GM12801 (cell line): Measurements from ENCODE around the gene CS.

Experiments
- CTCF ChIP-seq: IDR thresholded peaks from one replicate; pipeline ENCODE4 v1.5.1; 2011; ENCODE audit warnings: control low read depth; ENCODE audit not compliant: insufficient read length; ENCODE audit errors: extremely low read depth

CS gene

GRCh38 chr12:56260380-56260779, 39.8 kb downstream of the CS start:
- no peak for TF ChIP-seq CTCF

GRCh38 chr12:56258820-56259183, 41.3 kb downstream of the CS start:
- TF ChIP-seq CTCF, result no peak

- TF ChIP-seq CTCF, result no peak
These were observed 41.9 kb downstream of the CS start, which contains the start of gene ANKRD52 for GRCh38 chr12:56258068-56258819. Gene ANKRD52, minus strand, starts transcription at chr12:56258384. Its CDS starts 115 bp downstream, at chr12:56258269.

GRCh38 chr12:56257491-56258067, 42.6 kb downstream of the CS start:
- TF ChIP-seq CTCF, result no peak

- no peak for TF ChIP-seq CTCF
These were observed 43.1 kb downstream of the CS start for GRCh38 chr12:56257071-56257470.

- no peak for TF ChIP-seq CTCF
These were observed 43.7 kb downstream of the CS start for GRCh38 chr12:56256326-56256960.

- TF ChIP-seq CTCF, result no peak
These were observed 44.5 kb downstream of the CS start for GRCh38 chr12:56255671-56256070.
